Measurements from ENCODE around the gene IP6K3.

Gene IP6K3

DNA sequence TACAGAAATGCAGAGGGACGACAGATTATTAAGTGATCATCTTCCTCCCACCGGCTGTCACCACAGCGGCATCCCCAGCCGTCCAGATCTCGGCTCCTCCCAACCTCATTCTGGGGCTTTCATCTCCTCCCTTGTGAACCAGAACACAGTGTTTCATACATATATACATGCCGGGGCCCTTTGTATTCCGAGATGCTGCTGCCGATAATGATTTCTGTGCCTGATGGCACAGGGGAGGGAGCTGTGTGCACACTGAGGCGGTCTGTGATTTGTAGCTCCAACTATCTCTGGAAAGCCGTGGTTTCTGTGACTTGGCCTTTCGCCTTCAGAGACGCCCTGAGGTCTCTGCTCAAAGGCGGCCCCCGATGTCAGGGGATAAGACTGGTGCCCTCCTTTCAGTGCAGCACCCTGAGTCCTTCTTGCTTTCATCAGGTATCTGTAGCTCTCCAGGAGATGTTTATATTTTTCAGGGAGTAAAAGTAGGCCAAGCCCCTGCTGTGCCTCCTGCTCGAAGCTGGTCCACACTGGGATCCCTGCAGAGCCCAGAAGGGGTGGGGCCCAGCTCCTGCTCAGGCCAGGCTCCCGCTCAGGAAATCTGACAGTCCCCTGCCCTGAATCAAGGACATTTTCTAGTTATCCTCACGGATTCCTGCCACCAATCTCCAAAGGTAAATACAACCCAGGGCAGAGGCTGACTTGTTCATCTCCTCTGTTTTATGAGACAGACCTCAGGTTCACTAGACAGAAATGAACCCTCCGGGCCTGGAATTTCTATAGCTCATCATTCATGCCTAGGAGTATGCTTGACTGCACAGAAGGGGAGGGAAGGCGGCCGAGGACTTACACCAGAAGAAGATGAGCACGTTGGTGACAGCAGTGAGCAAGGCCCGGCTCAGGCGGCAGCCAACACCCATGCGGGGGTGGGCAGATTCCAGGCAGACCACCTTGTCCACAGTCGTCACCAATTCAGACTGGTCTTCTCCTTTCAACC, 31.0 kb upstream of the IP6K3 start:
- no peak for DNase-seq

DNA sequence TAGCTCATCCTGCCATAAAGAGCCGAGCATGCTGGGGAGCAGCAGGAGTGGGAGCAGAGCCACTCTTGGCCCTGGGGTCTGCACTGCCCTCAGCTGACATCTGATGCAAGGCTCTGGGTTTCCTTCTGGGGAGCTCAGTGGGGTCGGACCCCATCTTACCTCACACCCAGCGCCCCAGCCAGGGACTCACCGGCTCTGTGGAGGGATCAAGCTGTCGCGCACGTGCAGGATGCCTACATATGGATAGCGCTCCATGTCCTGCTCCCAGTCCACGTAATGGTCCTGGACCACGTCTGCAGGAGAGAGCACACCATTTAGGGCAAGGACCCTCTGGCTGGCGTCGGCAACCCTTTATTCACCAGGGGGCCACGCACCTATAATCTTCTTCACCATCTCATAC, 30.1 kb upstream of the IP6K3 start:
- no peak for DNase-seq

DNA sequence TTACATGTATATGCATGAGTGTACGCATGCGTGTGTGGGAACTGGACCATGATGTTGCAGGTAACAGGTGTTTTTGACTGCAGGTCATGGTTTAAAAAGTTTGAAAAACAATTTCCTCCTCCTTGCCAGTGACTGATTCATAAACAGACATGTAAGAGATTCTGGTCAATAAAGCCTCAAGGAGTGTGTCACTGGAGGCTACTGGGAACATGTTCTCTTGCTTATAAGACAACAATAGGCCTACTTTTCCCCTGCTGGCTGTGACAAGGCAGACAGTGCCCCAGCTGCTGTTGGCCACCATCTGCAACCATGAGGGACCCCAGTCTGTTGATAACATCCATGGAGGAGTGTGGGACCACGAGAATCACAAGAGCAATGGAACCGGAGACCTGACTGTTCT, 29.5 kb upstream of the IP6K3 start:
- no peak for DNase-seq

DNA sequence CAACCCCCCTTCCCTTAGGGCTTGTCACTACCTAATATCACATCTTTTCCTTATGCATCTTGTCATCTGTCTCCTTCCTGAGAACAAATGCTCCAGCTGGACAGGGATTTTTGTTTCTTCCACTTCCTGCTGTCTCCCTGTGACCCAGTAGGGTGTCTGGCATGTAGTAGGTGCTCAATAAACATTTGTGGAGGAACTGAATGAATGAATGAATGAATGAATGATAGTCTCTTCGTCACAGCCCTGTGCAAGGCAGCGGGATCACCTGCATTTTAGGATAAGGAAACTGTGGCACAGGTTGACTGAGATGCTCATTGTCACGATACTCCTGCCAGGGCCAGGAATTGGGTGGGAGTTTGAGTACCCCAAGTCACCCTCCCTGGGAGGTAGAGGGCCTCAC, 28.1 kb upstream of the IP6K3 start:
- no peak for DNase-seq

DNA sequence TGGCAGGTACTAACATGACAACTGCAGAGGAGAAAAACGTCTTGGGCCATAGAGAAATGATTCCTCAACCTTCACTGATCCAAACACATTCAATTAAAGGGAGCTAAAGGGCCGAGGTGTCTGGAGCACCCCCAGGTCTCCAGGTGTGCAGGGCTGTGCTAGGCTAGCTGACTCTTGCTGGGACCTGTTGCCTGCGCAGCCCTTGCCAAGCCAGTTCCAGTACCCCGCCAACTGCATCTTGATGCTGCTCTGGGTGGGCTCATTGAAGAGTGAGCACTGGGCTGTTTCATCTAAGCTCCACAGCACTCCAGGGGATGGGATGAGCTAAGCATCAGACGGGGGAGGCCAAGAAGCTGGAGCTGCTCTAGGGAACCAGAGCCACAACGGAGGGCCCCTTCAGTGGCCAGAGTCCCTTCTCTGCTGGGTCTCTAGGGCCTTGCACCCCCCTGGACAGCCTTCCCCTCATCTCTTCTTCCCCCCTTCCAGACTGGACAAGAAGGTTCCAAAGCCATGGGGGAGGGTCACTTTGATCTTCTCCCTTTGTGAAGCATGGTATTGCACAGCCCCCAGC, 26.3 kb upstream of the IP6K3 start:
- DNase-seq: no peak

DNA sequence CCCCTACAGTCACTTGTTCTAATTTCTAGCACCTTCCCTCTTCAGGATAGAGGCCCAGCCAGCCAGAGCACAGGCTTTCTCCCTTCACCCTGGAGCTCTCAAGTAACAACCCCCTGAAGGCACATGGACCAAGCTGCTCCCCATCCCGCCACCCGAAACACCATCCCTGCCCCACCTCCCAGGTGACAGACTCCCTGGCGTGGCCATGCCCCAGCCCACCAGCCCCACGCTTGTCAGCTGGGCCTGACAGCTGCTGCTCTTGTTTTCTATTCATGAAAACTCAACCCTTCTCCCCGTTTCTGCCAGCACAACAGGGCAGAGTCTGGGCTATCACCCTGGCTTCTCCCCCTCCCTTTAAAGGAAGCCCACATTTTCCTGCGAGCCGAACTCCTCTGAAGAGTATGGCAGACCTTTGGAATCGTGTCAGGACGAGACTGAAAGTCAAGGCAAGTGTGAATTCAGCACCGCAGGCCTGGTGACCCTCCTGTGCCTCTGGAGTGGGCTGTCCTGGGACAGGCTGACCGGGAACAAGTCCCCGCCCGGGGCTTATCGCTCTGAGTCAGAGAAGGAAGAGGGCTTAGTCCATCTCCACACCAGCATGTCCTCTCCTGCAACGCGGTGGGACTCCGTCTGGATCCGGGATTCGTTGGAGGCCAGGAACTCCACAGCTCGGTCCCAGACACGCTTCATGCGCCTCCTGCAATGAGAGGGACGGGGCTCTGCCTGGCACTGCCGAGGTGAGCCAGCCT, 25.6 kb upstream of the IP6K3 start:
- no peak for DNase-seq

DNA sequence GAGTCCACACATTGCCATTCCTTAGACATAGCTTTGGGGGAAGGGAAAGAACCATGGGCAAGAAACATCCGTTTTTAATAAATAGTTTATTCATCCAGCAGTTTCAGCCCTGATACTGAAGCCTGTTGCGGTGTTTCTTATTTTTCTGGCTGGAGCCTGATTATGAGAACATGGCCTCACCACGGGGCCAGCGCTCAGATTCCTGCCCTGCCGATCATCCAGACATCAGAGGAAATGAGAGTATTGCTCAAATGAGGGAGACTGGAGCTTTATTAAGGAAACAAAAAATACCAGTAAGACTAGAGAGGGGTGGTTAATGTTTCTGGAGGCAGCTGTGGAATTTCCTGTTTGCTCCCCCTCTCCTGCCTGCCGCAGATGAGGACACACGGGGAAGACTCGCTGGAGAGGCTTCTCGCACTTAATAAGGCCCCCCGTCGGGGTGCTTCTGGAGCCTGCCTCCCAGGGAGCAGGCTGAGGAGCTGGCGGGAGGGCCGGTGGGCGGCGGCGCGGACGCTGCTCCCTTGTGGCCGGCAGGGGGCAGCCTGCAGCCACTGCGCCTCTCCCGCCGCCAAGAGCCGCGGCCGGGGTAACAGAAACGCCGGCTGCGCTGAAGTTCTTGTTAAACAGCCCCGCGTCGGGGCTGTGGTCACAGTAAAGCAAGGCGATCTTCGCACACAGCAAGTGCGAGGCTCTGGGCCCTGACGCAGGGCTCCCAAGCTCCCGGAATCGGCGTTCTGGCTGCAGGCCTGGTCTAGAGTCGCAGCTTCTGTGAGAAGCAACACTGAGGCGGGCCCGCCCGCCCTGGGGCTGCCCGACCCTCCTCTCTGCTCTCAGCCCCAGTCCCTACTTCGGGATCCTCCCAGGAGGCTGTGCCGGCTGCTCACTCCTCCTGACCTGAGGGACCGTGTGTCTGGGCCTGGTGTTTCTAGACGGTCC, 24.7 kb upstream of the IP6K3 start:
- DNase-seq: peak; percentile 43

DNA sequence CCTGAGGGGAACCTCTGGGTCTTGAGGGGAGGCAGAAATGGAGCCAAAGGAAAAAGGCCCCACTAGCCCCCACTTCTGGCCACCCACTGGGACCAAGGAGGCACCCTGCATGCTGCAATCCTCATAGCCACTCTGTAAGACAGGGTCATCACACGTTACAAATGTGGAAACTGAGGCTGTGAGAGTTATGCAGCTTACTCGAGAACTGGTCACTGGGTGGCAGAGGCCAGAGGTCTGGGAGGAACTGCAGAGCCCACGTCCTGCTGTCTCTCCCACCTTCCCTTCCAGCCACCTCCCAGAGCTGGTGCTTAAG, 24.1 kb upstream of the IP6K3 start:
- DNase-seq: no peak

DNA sequence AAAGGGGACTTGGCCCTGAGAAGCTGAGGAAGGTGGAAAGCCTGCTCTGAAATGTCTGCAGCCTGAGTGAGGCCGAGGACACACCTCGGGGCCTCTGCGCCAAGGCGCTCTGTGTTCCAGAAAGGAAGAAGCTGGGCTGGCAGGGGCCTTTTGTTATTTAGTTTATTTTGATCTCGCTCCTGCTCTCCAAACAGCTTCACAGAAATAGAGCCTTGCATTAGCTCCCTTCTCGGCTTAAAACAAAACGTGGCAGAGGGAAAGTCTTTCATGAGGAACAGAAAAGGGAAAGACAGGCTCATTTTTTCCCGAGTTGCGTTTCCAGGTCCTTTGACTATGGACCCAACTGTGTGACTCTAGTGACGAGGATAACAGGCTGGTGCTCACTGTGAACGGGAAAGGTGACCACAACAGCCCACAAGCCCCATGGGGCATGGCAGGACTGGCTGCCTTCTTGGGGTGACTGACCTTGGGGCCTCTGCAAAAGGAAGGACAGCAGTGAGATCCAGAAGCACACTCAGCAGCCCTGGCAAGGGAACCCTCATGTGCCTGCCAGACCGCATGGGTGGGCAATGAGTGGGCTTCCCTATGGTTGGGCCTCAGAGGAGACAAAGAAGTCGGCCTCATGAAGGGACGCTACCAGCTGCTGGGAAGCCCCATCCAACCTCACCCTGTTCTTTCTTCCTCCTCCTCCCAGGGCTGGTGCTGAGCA, 23.6 kb upstream of the IP6K3 start:
- no peak for DNase-seq

DNA sequence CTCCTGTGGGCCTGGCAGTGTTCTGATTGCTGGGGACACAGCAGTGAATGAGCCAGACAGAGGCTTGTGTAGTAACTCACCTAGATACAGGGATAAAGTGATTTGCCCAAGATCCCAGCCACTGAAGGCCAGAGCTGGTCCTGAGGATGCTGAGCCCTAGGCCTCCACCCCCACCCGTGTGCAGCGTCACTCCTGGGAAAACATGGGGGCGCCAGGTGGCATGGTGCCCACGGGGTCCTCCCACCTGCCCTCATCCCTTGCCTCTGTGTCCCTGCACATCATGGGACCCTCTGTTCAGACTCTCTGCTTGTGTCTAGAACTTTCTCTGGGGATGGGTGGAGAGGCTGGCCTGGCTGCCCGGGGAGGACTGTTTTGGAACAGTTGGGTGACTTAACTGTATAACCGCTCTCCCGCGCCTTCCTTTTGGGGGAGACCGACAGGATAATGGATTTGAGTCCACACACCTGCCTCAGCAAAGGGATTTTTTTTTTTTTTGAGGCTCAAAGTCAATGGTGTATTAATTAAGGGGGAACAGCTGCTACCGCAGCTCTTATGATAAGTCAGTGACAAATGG, 22.6 kb upstream of the IP6K3 start:
- no peak for DNase-seq

DNA sequence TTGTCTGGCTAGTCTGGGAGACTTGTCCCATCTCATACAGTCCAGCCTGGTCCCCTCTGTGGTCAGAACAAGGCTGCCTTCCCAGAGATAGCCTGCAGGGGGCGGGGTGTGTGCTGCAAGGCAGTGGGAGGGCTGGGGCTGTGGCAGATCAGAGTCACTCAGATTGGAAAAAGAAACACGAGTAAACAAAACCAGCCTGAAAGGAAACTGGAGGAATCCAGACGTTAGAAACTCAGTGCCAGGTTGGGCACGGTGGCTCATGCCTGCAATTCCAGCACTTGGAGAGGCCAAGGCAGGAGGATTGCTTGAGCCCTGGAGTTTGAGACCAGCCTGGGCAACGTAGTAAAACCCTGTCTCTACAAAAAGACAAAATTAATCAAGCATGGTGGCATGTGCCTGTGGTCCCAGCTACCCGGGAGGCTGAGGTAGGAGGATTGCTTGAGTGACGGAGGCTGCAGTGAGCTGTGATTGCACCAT, 22.0 kb upstream of the IP6K3 start:
- DNase-seq: peak; percentile 82

DNA sequence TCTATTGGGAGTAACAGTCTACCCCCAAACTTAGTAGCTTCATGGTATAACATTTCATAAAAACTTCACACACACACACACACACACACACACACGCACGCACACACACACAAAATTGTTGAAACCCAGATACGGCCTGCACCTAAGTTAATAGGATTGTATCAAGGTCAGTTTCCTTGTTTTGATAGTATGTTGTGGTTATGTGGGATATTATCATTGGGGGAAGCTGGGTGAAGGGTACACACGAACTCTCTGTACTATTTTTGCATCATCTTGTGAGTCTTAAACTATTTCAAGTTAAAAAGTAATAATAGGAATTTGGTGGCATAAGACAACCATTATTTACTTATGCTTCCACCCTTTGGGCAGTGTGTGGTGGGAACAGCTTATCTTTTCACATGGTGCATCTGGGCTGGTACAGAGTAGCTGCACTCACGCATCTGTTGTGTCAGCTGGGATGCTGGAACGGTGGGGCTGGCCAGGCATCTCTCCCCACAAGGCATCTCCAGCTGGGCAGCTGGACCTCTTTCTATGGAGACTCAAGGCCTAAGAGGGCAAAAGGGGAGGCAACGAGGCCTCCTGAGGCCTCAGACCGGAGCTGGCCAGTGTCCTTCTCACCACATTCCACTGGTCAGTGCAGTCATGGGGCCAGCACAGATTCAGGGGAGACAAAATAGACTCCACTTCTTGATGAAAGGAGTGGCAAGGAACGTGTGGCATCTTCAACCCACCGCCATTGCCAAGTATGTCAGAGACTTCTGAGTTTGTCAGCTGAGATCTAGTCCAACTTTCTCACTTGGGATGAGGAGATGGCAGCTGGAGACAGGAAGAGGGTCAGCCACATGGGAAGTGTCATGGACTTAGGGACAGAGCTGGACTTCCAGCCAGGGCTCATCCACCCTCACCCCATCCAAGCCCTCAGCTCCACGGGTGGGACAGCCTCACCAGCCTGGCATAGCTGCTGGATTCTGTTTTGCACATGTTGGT, 20.5 kb upstream of the IP6K3 start:
- DNase-seq: no peak

DNA sequence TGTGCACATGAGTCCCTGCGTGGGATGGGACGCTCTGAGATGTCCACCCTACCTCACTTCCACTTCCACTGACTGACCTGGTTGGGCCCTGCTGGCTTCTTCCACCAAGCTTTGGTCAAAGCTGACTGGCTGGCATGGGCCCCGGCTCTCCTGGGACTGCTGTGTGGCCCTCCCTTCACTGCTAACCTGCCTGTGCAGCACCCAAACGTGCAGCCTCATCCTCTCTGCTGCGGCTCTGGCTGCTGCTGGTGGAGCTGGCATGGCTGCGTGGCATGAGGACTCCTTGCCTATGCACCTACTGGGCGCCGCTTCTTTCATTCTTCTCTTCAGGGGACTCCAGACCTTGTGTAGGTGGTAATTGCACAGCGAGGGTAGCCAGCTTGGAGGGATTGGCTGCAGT, 18.7 kb upstream of the IP6K3 start:
- DNase-seq: no peak

DNA sequence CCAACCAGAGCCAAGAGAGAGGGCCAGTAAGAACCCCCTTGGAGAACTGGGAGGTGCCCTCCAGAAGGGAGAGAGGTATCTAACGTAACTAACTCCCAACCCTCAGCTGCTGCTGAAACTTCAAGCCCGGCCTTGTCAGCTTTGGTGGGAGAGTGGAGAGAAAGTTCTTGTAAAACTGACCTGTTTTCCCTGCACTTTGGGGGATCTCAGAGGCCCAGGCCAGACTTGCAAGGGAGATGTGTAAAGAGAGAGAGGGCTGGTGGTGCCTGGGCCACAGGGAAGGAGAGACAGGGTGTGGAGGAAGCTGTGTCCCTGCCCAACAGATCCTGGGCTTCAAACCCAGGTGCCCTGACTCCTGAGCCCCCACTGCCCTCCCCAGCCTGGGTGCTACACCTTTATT, 17.3 kb upstream of the IP6K3 start:
- DNase-seq: no peak

DNA sequence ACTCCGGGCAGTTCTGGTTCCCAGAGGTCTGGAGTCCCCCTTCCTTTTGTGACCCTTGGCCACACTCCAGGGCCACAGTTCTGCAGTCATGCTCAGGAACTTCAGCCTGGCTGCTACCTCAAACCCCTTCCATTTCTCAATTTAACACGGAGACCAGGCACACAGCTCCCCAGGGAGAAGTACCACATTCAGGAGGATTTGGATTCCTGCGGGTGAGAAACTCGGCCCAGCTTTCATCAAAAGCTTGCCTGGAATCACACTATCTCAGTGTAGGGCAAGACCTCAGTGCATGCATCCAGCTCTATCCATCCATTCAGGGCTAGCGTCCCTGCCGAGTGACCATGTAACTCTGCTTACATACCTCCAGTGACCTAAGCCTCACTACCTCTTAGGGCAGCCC, 16.8 kb upstream of the IP6K3 start:
- DNase-seq: no peak

DNA sequence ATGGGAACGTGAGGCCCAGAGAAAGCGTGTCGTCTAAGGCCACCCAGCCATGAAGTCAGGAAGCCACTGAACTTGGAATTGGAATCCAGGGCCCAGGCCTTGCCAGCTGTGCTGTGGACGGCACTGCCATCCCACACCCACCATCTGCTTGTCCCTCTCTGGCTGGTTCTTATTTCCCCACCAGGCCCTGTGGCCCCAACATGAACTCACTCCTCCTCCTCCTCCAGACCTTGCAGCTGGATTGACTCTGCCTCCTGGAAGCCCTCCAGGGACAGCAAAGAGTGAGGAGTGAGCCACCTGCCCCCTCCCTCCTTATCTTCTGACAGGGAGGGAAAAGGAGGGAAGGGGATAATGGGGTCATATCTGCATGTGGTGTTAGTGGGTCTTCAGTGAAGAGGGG, 16.0 kb upstream of the IP6K3 start:
- DNase-seq: no peak

DNA sequence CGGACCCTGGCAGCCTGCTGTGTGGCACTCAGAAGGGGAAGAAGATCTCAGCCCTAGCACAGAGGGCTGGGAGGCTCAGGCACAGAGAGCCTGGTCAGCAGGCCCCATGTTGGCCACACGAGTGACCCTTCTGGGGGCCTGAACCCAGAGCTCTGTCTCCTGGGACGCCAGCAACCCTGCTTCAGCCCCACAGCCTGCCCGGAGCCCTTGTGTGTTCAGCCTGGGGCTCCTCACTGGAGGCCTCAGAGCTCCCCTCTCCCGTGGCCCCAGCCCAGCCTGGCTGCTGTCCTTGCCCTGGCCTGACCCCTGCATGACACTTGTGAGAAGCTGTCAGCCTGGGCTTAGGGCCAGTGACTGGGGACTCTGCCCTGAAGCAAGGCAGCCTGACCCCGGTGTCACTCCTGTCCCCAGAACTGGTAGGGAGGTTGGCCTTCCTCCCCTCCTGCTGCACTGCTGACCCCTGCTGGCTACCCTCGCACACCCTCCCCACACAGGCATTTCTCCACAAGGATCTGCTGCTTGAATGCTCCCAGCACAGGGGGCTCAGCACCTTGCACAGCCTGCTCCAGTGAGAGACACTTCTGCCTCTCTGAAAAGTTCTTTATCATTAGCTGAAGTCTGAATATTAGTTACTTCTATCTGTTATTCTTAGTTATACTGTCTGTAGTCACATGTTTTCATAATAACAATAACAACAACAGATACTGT, 15.4 kb upstream of the IP6K3 start:
- DNase-seq: peak; percentile 73

DNA sequence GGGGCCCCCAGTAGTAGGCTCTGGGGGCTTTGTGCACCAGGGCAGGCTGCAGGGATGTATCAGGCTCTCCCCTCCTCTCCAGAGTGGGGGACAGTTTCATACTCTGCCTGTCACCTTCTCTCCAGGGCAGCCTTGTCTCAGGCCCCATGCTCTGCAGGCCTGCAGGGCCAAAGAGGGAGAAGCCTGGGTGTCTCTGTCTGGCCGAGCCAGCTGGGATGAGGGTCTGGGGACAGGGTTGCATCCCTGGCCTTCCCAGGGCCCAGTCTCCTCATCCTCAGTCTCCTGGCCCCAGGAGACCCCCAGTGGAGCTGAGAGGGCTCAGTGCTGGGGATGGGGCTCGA, 14.8 kb upstream of the IP6K3 start:
- DNase-seq: no peak

DNA sequence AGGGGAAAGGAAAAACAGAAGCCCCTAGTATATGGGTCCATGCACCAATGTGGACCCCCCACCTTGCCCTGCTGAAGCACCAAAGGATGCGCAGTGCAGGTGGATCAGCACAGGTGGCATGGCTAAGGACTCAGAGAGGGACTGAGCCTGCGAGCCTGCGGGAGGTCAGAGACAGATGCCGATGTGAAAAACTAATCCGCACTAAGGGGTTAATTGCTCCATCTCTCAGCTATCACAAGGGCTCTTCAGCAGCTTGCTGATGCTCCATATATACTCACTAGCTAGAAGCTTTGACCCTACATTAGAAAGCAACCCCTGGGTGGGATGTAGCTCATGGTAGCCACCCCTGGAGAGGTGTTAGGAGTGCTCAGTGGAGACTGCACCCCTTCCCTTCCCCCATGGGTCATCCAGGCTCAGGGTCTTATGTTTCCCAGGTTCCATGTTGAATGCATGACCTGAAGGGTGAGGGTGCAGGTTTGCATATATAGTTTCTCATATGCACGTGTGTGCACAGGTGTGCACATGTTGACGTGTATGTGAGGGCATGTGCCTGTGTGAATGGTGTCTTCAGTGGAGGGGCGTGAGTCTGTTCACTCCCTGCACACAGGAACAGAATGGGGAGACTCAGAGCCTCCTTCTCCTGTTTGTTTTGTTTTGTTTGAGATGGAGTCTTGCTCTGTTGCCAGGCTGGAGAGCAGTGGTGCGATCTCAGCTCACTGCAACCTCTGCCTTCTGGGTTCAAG, 13.4 kb upstream of the IP6K3 start:
- DNase-seq: no peak
